ENCODE results near the gene TPRN. TPM values are rescaled to one million over a fixed set of nuclear protein-coding genes. Genes with fewer than 3 reads are reported as not detected.

TPRN gene
- total RNA-seq, 2 donors from 2014 or later: 90.0 to 91.3 TPM

- no peaks in the 10 kb centered on the region for H3K9me3 ChIP-seq
- no peak overlapping the region for H3K27ac ChIP-seq
- intact Hi-C loops (cut with DNase I): no loop called here
- no peaks in the 10 kb centered on the region for H3K27me3 ChIP-seq
- ATAC-seq (no peak), DNase-seq (no peak)
- 89 to 94% methylated on average over 34 to 43 of the region's 49 CpGs for WGBS, 2 donors
- TF ChIP-seq CTCF (IDR thresholded peaks at IDR 0.05): peak in 1 of 7 experiments; percentile 17
- no peak for TF ChIP-seq POLR2A (IDR thresholded peaks at IDR 0.05)
- H3K4me3 ChIP-seq: no peak overlapping the region
- peaks cover 18% of the 10 kb centered on the region for H3K4me1 ChIP-seq
- no peaks in the 10 kb centered on the region for H3K36me3 ChIP-seq (replicated peaks in 1 of 2; ENCODE audit: insufficient read depth in 1 of 2, low read depth in 2 of 2)
These were observed 12.9 kb upstream of the TPRN start for GRCh38 chr9:137213160-137214060.

GRCh38 chr9:137212520-137212919 lies 12.0 kb upstream of the TPRN start:
- ATAC-seq: no peak
- intact Hi-C loops (cut with DNase I): no loop called here
- Histone ChIP-seq H3K4me3 (no peak overlapping the region), H3K9me3 (no peaks in the 10 kb centered on the region), H3K27ac (no peak overlapping the region), H3K36me3 (replicated peaks in 1 of 2; ENCODE audit: insufficient read depth in 1 of 2, low read depth in 2 of 2) (no peaks in the 10 kb centered on the region), H3K4me1 (peaks cover 9% of the 10 kb centered on the region), H3K27me3 (no peaks in the 10 kb centered on the region)
- no peak for DNase-seq
- TF ChIP-seq CTCF (IDR thresholded peaks at IDR 0.05) (no peak), POLR2A (IDR thresholded peaks at IDR 0.05) (no peak)
- WGBS, 2 donors: 78 to 82% methylated on average over 21 of the region's 21 CpGs

DNA sequence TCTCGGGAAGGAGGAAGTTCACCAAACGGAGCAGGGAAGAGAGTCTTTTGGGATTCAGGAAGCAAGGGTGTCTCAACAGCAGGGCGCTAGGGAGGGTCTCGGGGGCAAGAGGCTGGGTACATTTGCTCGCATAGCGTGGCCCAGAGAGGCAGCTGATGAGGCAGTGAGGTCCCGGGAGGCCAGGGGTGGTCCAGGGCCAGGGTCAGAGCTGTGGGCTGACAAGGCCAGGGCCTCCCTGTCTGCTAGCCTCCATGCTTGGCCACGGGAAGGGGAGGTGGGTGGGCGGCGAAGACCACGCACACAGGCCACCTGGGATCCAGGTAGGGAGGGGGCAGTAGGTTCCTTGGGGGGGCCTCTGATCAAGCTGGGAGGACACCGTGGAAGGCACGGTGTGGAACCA lies 11.0 kb upstream of the TPRN start:
- Histone ChIP-seq H3K9me3 (no peaks in the 10 kb centered on the region), H3K4me1 (peaks cover 6% of the 10 kb centered on the region), H3K36me3 (replicated peaks in 1 of 2; ENCODE audit: insufficient read depth in 1 of 2, low read depth in 2 of 2) (no peaks in the 10 kb centered on the region), H3K27ac (no peak overlapping the region), H3K27me3 (no peaks in the 10 kb centered on the region), H3K4me3 (no peak overlapping the region)
- ATAC-seq (no peak), DNase-seq (no peak)
- TF ChIP-seq CTCF (IDR thresholded peaks at IDR 0.05) (no peak), POLR2A (IDR thresholded peaks at IDR 0.05) (no peak)
- 76 to 88% methylated on average over 11 to 13 of the region's 13 CpGs for WGBS, 2 donors
- intact Hi-C loops (cut with DNase I): no loop called here

DNA sequence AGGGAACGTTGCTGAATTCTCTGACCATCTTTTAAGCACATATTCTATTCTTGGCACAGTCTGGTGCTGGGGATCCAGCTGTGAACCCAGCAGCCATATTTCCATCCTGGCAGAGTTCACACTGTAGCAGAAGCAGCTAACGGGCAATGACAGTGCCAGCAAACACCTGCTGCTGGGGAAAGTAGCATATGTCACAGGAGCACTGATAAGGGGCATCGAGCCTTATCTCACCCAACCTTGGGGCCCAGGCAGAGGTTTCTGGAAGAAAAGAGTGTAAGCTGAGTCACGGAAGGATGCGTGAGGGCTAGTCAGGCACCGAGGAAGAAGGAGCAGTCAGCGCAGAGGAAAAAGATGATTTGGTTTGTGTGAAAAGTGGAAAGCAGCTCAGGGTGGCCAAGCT lies 6.1 kb upstream of the TPRN start:
- WGBS, 2 donors: 34 to 43% methylated on average over 7 of the region's 7 CpGs
- Histone ChIP-seq H3K27ac (no peak overlapping the region), H3K4me3 (no peak overlapping the region), H3K36me3 (replicated peaks in 1 of 2; ENCODE audit: insufficient read depth in 1 of 2, low read depth in 2 of 2) (no peaks in the 10 kb centered on the region), H3K4me1 (peaks cover 46% of the 10 kb centered on the region), H3K9me3 (no peaks in the 10 kb centered on the region), H3K27me3 (no peaks in the 10 kb centered on the region)
- intact Hi-C loops (cut with DNase I): no loop called here
- no peak for DNase-seq
- no peak for ATAC-seq
- no peak for TF ChIP-seq CTCF (IDR thresholded peaks at IDR 0.05)
- TF ChIP-seq POLR2A (IDR thresholded peaks at IDR 0.05): no peak

All from body of pancreas (tissue), 4 donors.